Karpas-422 (cell line): ENCODE results near the gene FCER2. TPM values are rescaled to one million over a fixed set of nuclear protein-coding genes. Genes with fewer than 3 reads are reported as not detected.
"Not testable (repeated sequence)": the region's sequence is repeated elsewhere in the genome, so short reads cannot be mapped to it uniquely, and the experiment has no call there.

Source experiments
- DNase-seq: peaks from one replicate; pipeline ENCODE4 v3.0.0-alpha.2; 2015
- H2AFZ ChIP-seq: fragments of 200-600 bp; sonication (generic); 2 replicates; pipeline ENCODE4 v1.6.1; 2014; ENCODE audit warnings: antibody characterized with exemption, low read length, mixed read lengths
- H3K27ac ChIP-seq: fragments of 200-600 bp; sonication (generic); 2 replicates; pipeline ENCODE4 v1.5.1; 2014; ENCODE audit warnings: mild to moderate bottlenecking, low read length, moderate library complexity
- H3K27me3 ChIP-seq: fragments of 200-600 bp; sonication (generic); 2 replicates; pipeline ENCODE4 v1.6.1; 2014; ENCODE audit warnings: low read length, mixed read lengths
- H3K36me3 ChIP-seq: fragments of 200-600 bp; sonication (generic); 2 replicates; pipeline ENCODE4 v1.6.1; 2014; ENCODE audit warnings: low read length, mixed read lengths; ENCODE audit not compliant: insufficient read depth
- H3K4me1 ChIP-seq: fragments of 200-600 bp; sonication (generic); 2 replicates; pipeline ENCODE4 v1.6.1; 2014; ENCODE audit warnings: mild to moderate bottlenecking, low read length, mixed read lengths
- H3K4me2 ChIP-seq: fragments of 200-600 bp; sonication (generic); 2 replicates; pipeline ENCODE4 v1.6.1; 2014; ENCODE audit warnings: low read length, low read depth, mild to moderate bottlenecking; ENCODE audit not compliant: poor library complexity, severe bottlenecking
- H3K4me3 ChIP-seq: fragments of 200-600 bp; sonication (generic); 2 replicates; pipeline ENCODE4 v1.5.1; 2014; ENCODE audit warnings: mild to moderate bottlenecking, antibody characterized with exemption, low read length, mixed read lengths
- H3K79me2 ChIP-seq: fragments of 200-600 bp; sonication (generic); 2 replicates; pipeline ENCODE4 v1.6.1; 2014; ENCODE audit warnings: mild to moderate bottlenecking, low read length, mixed read lengths
- H3K9ac ChIP-seq: fragments of 200-600 bp; sonication (generic); 2 replicates; pipeline ENCODE4 v1.6.0; 2014; ENCODE audit warnings: low read length
- H3K9me2 ChIP-seq: fragments of 200-600 bp; sonication (generic), shearing (Covaris generic); replicated peaks from 2 replicates; pipeline ENCODE4 v1.6.0; 2014; ENCODE audit warnings: mild to moderate bottlenecking, low read length, moderate library complexity; ENCODE audit not compliant: insufficient read depth
- H3K9me3 ChIP-seq: fragments of 300-700, 200-600 bp; sonication (generic); 2 replicates; pipeline ENCODE4 v1.6.1; 2014; ENCODE audit warnings: low read length, mixed read lengths
- H4K20me1 ChIP-seq: fragments of 200-600 bp; sonication (generic); 2 replicates; pipeline ENCODE4 v1.6.1; 2014; ENCODE audit warnings: mild to moderate bottlenecking, antibody characterized with exemption, low read length, low read depth; ENCODE audit not compliant: insufficient read depth
- total RNA-seq: library from RNA; depleted of rRNA; stranded (reverse); fragments of >200 nt; shearing (Covaris generic); gene quantifications from 2 replicates; pipeline ENCODE4 v1.2.3, GENCODE V29; 2014; ENCODE audit warnings: low replicate concordance; rRNA removed

FCER2 gene
- 0.14 TPM in 1 of 2 replicates, not detected in the other for total RNA-seq

GRCh38 chr19:7701654-7702457, at the start of gene FCER2:
TSS of gene FCER2 (minus strand) at chr19:7702131. CDS start at chr19:7699760, 2,371 bp downstream.
- H3K36me3 ChIP-seq, result no peaks in the 10 kb centered on the region
- no peak within 1 kb of the TSS for H3K9ac ChIP-seq
- H3K27ac ChIP-seq, result no peak within 1 kb of the TSS
- peak; percentile 52 for DNase-seq
- H2AFZ ChIP-seq, result no peak within 1 kb of the TSS
- H3K4me1 ChIP-seq, result peaks cover 3% of the 10 kb centered on the region
- H3K4me2 ChIP-seq, result no peak within 1 kb of the TSS
- H3K4me3 ChIP-seq, result no peak within 1 kb of the TSS
- H3K9me2 ChIP-seq, result no peaks in the 10 kb centered on the region
- no peaks in the 10 kb centered on the region for H4K20me1 ChIP-seq
- H3K9me3 ChIP-seq, result no peaks in the 10 kb centered on the region
- H3K27me3 ChIP-seq, result no peaks in the 10 kb centered on the region
- H3K79me2 ChIP-seq, result no peaks in the 10 kb centered on the region

- Histone ChIP-seq H3K9me2 (no peaks in the 10 kb centered on the region), H3K27ac (no peak overlapping the region), H3K9me3 (no peaks in the 10 kb centered on the region; the same call in 1 of the 2 replicates), H3K79me2 (no peaks in the 10 kb centered on the region), H3K4me2 (no peak overlapping the region), H3K9ac (no peak overlapping the region), H3K4me3 (no peak overlapping the region), H3K36me3 (no peaks in the 10 kb centered on the region), H4K20me1 (no peaks in the 10 kb centered on the region), H3K4me1 (no peaks in the 10 kb centered on the region), H3K27me3 (no peaks in the 10 kb centered on the region), H2AFZ (no peak overlapping the region)
- no peak for DNase-seq
Measured at GRCh38 chr19:7751157-7751783, 49.3 kb upstream of the FCER2 start.

GRCh38 chr19:7748756-7749155, 46.8 kb upstream of the FCER2 start:
- Histone ChIP-seq H3K9ac (no peak overlapping the region), H3K79me2 (no peaks in the 10 kb centered on the region)
- DNase-seq, result no peak

GRCh38 chr19:7748171-7748570, 46.2 kb upstream of the FCER2 start:
- Histone ChIP-seq H3K9me2 (no peaks in the 10 kb centered on the region), H3K79me2 (no peaks in the 10 kb centered on the region), H3K27ac (no peak overlapping the region), H2AFZ (no peak overlapping the region), H3K27me3 (no peaks in the 10 kb centered on the region), H3K4me1 (peaks cover 10% of the 10 kb centered on the region), H3K4me2 (no peak overlapping the region), H3K4me3 (no peak overlapping the region), H4K20me1 (no peaks in the 10 kb centered on the region), H3K36me3 (no peaks in the 10 kb centered on the region), H3K9me3 (no peaks in the 10 kb centered on the region), H3K9ac (no peak overlapping the region)
- DNase-seq, result no peak

More at GRCh38 chr19:7748756-7749155, 46.8 kb upstream of the FCER2 start:
- Histone ChIP-seq H2AFZ (no peak overlapping the region), H3K4me1 (peaks cover 4% of the 10 kb centered on the region), H4K20me1 (no peaks in the 10 kb centered on the region), H3K9me2 (no peaks in the 10 kb centered on the region), H3K4me2 (no peak overlapping the region), H3K27me3 (no peaks in the 10 kb centered on the region), H3K27ac (no peak overlapping the region), H3K9me3 (no peaks in the 10 kb centered on the region), H3K4me3 (no peak overlapping the region), H3K36me3 (no peaks in the 10 kb centered on the region)

GRCh38 chr19:7746903-7747884, 45.3 kb upstream of the FCER2 start, which contains the start of gene CD209:
TSS of gene CD209 (minus strand) at chr19:7747534. CDS start at chr19:7747511, 23 bp downstream.
- H3K4me1 ChIP-seq, result peaks cover 19% of the 10 kb centered on the region
- no peaks in the 10 kb centered on the region for H3K9me2 ChIP-seq
- H3K27me3 ChIP-seq, result no peaks in the 10 kb centered on the region
- no peak for DNase-seq
- H3K9me3 ChIP-seq, result no peaks in the 10 kb centered on the region
- no peaks in the 10 kb centered on the region for H4K20me1 ChIP-seq
- H3K36me3 ChIP-seq, result no peaks in the 10 kb centered on the region
- no peak within 1 kb of the TSS for H2AFZ ChIP-seq
- H3K79me2 ChIP-seq, result no peaks in the 10 kb centered on the region
- no peak within 1 kb of the TSS for H3K9ac ChIP-seq
- H3K27ac ChIP-seq, result no peak within 1 kb of the TSS
- no peak within 1 kb of the TSS for H3K4me2 ChIP-seq
- H3K4me3 ChIP-seq, result no peak within 1 kb of the TSS

- H2AFZ ChIP-seq, H3K27me3 ChIP-seq, DNase-seq, H4K20me1 ChIP-seq, H3K9me3 ChIP-seq, H3K36me3 ChIP-seq, H3K4me2 ChIP-seq, H3K9ac ChIP-seq, H3K27ac ChIP-seq, H3K4me3 ChIP-seq, H3K79me2 ChIP-seq, H3K9me2 ChIP-seq: not testable (repeated sequence)
- peaks cover 19% of the 10 kb centered on the region for H3K4me1 ChIP-seq
Measured at GRCh38 chr19:7746306-7746705, 44.4 kb upstream of the FCER2 start.

GRCh38 chr19:7744871-7745650, 43.1 kb upstream of the FCER2 start:
- H4K20me1 ChIP-seq, result no peaks in the 10 kb centered on the region
- H3K4me3 ChIP-seq, result no peak overlapping the region
- H3K4me2 ChIP-seq, result no peak overlapping the region
- no peaks in the 10 kb centered on the region for H3K27me3 ChIP-seq
- H3K27ac ChIP-seq, result no peak overlapping the region
- H2AFZ ChIP-seq, result no peak overlapping the region
- H3K9me2 ChIP-seq, result no peaks in the 10 kb centered on the region
- H3K79me2 ChIP-seq, result no peaks in the 10 kb centered on the region
- peaks cover 19% of the 10 kb centered on the region for H3K4me1 ChIP-seq
- no peak for DNase-seq
- no peak overlapping the region for H3K9ac ChIP-seq
- H3K9me3 ChIP-seq, result no peaks in the 10 kb centered on the region
- no peaks in the 10 kb centered on the region for H3K36me3 ChIP-seq
